Measurements from ENCODE around the gene AHRR.

Gene AHRR

GRCh38 chr5:465591-466403 lies 144.3 kb downstream of the AHRR start:
- no peaks in the 10 kb centered on the region for H3K4me1 ChIP-seq (ENCODE audit: insufficient read depth, poor library complexity, severe bottlenecking)
- H3K4me3 ChIP-seq (ENCODE audit: severe bottlenecking), result no peak overlapping the region
- ATAC-seq (ENCODE audit: low read depth) (no peak), DNase-seq (ENCODE audit: low spot score) (no peak)
- no peak for TF ChIP-seq CTCF (IDR thresholded peaks at IDR 0.05; ENCODE audit: poor library complexity, severe bottlenecking)
- H3K27me3 ChIP-seq (ENCODE audit: insufficient read depth, poor library complexity, severe bottlenecking), result no peaks in the 10 kb centered on the region
- no peaks in the 10 kb centered on the region for H3K9me3 ChIP-seq (ENCODE audit: severe bottlenecking)
- peaks cover 36% of the 10 kb centered on the region for H3K36me3 ChIP-seq (ENCODE audit: low read depth)
- H3K27ac ChIP-seq (ENCODE audit: poor library complexity, severe bottlenecking), result no peak overlapping the region

GRCh38 chr5:466661-467310 lies 145.3 kb downstream of the AHRR start:
- Histone ChIP-seq H3K9me3 (ENCODE audit: severe bottlenecking) (no peaks in the 10 kb centered on the region), H3K36me3 (ENCODE audit: low read depth) (peaks cover 36% of the 10 kb centered on the region), H3K27me3 (ENCODE audit: insufficient read depth, poor library complexity, severe bottlenecking) (no peaks in the 10 kb centered on the region), H3K27ac (ENCODE audit: poor library complexity, severe bottlenecking) (no peak overlapping the region), H3K4me3 (ENCODE audit: severe bottlenecking) (no peak overlapping the region), H3K4me1 (ENCODE audit: insufficient read depth, poor library complexity, severe bottlenecking) (no peaks in the 10 kb centered on the region)
- no peak; the same call in 2 of the 3 replicates for ATAC-seq (ENCODE audit: low read depth)
- TF ChIP-seq CTCF (IDR thresholded peaks at IDR 0.05; ENCODE audit: poor library complexity, severe bottlenecking), result no peak
- DNase-seq (ENCODE audit: low spot score), result no peak

GRCh38 chr5:468401-468800 lies 146.9 kb downstream of the AHRR start:
- ATAC-seq (ENCODE audit: low read depth), result no peak
- no peak for DNase-seq (ENCODE audit: low spot score)
- H3K4me3 ChIP-seq (ENCODE audit: severe bottlenecking), result no peak overlapping the region
- H3K36me3 ChIP-seq (ENCODE audit: low read depth), result peaks cover 21% of the 10 kb centered on the region
- TF ChIP-seq CTCF (IDR thresholded peaks at IDR 0.05; ENCODE audit: poor library complexity, severe bottlenecking), result no peak
- H3K27ac ChIP-seq (ENCODE audit: poor library complexity, severe bottlenecking), result no peak overlapping the region
- H3K4me1 ChIP-seq (ENCODE audit: insufficient read depth, poor library complexity, severe bottlenecking), result no peaks in the 10 kb centered on the region
- no peaks in the 10 kb centered on the region for H3K27me3 ChIP-seq (ENCODE audit: insufficient read depth, poor library complexity, severe bottlenecking)
- no peaks in the 10 kb centered on the region for H3K9me3 ChIP-seq (ENCODE audit: severe bottlenecking)

- DNase-seq (ENCODE audit: low spot score), result peak; percentile 62
- ATAC-seq (ENCODE audit: low read depth), result no peak
These were observed 148.4 kb downstream of the AHRR start for GRCh38 chr5:469752-470483.

More at GRCh38 chr5:469752-470483, 148.4 kb downstream of the AHRR start:
- no peaks in the 10 kb centered on the region for H3K27me3 ChIP-seq (ENCODE audit: insufficient read depth, poor library complexity, severe bottlenecking)
- peaks cover 19% of the 10 kb centered on the region for H3K36me3 ChIP-seq (ENCODE audit: low read depth)
- H3K27ac ChIP-seq (ENCODE audit: poor library complexity, severe bottlenecking), result no peak overlapping the region
- H3K4me3 ChIP-seq (ENCODE audit: severe bottlenecking), result no peak overlapping the region
- H3K9me3 ChIP-seq (ENCODE audit: severe bottlenecking), result no peaks in the 10 kb centered on the region
- no peak for TF ChIP-seq CTCF (IDR thresholded peaks at IDR 0.05; ENCODE audit: poor library complexity, severe bottlenecking)
- H3K4me1 ChIP-seq (ENCODE audit: insufficient read depth, poor library complexity, severe bottlenecking), result no peaks in the 10 kb centered on the region

All from RWPE2 (cell line).